ENCODE measurements around the gene POLR3B.

DNA sequence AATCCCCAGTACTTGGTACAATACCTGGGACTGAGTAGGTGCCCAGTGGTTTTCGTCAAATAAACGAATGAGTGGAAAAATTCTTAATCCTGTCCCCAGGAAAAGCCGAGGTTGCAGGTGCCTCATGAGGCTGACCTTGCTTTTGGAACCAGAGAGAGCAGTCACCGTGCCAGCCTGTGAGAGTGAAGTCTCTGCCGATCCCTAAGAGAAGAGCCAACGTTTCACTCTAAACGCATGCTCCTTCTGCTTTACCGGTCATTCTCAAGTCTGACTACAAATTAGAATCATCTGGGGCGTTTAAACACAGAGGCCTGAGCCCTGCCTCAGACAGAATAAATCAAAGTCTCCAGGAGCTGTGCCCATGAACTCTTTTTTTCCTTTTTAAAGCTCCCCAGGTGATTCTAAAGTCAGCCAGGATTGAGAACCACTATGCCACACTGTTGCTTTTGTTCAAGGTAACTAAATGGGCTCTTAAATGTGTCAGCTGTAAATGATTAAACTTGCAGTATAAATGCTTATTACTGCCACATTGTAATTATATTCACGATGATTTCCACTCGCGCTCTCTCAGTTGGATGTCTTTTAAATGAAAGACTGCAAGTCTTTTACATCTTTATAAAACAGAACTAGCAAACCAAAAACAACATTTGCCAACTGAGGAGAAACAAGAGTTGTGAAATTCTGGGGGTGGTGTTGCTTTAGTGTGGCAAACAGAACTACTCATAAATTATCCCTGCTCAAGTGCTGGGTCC lies 28.1 kb upstream of the POLR3B start:
- TF ChIP-seq, protein P1, sequence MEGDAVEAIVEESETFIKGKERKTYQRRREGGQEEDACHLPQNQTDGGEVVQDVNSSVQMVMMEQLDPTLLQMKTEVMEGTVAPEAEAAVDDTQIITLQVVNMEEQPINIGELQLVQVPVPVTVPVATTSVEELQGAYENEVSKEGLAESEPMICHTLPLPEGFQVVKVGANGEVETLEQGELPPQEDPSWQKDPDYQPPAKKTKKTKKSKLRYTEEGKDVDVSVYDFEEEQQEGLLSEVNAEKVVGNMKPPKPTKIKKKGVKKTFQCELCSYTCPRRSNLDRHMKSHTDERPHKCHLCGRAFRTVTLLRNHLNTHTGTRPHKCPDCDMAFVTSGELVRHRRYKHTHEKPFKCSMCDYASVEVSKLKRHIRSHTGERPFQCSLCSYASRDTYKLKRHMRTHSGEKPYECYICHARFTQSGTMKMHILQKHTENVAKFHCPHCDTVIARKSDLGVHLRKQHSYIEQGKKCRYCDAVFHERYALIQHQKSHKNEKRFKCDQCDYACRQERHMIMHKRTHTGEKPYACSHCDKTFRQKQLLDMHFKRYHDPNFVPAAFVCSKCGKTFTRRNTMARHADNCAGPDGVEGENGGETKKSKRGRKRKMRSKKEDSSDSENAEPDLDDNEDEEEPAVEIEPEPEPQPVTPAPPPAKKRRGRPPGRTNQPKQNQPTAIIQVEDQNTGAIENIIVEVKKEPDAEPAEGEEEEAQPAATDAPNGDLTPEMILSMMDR (conservative IDR thresholded peaks at IDR 0.05; ENCODE audit: low read depth in 2 of 2) = no peak
- TF ChIP-seq EZH2phosphoT487 (IDR thresholded peaks at IDR 0.05; ENCODE audit: unreplicated experiment) (no peak), STAT1 (IDR thresholded peaks at IDR 0.05; ENCODE audit: unreplicated experiment) (no peak), EZH2 (IDR thresholded peaks at IDR 0.05; ENCODE audit: low read depth, unreplicated experiment) (no peak), CREB1 (CRISPR knock-in tag; IDR thresholded peaks at IDR 0.05; ENCODE audit: low read depth) (no peak), NANOG (IDR thresholded peaks at IDR 0.05; ENCODE audit: borderline replicate concordance) (no peak), POLR2AphosphoS5 (IDR thresholded peaks at IDR 0.05; ENCODE audit: low read depth) (no peak), JUNB (IDR thresholded peaks at IDR 0.05; ENCODE audit: unreplicated experiment) (no peak), ZNF331 (CRISPR knock-in tag; IDR thresholded peaks at IDR 0.05; ENCODE audit: low read depth) (no peak), ZNF114 (CRISPR knock-in tag; IDR thresholded peaks at IDR 0.05) (no peak)
- TF ChIP-seq, protein P2, sequence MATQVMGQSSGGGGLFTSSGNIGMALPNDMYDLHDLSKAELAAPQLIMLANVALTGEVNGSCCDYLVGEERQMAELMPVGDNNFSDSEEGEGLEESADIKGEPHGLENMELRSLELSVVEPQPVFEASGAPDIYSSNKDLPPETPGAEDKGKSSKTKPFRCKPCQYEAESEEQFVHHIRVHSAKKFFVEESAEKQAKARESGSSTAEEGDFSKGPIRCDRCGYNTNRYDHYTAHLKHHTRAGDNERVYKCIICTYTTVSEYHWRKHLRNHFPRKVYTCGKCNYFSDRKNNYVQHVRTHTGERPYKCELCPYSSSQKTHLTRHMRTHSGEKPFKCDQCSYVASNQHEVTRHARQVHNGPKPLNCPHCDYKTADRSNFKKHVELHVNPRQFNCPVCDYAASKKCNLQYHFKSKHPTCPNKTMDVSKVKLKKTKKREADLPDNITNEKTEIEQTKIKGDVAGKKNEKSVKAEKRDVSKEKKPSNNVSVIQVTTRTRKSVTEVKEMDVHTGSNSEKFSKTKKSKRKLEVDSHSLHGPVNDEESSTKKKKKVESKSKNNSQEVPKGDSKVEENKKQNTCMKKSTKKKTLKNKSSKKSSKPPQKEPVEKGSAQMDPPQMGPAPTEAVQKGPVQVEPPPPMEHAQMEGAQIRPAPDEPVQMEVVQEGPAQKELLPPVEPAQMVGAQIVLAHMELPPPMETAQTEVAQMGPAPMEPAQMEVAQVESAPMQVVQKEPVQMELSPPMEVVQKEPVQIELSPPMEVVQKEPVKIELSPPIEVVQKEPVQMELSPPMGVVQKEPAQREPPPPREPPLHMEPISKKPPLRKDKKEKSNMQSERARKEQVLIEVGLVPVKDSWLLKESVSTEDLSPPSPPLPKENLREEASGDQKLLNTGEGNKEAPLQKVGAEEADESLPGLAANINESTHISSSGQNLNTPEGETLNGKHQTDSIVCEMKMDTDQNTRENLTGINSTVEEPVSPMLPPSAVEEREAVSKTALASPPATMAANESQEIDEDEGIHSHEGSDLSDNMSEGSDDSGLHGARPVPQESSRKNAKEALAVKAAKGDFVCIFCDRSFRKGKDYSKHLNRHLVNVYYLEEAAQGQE (IDR thresholded peaks at IDR 0.05; ENCODE audit: unreplicated experiment) = no peak
- TF ChIP-seq, protein P3, sequence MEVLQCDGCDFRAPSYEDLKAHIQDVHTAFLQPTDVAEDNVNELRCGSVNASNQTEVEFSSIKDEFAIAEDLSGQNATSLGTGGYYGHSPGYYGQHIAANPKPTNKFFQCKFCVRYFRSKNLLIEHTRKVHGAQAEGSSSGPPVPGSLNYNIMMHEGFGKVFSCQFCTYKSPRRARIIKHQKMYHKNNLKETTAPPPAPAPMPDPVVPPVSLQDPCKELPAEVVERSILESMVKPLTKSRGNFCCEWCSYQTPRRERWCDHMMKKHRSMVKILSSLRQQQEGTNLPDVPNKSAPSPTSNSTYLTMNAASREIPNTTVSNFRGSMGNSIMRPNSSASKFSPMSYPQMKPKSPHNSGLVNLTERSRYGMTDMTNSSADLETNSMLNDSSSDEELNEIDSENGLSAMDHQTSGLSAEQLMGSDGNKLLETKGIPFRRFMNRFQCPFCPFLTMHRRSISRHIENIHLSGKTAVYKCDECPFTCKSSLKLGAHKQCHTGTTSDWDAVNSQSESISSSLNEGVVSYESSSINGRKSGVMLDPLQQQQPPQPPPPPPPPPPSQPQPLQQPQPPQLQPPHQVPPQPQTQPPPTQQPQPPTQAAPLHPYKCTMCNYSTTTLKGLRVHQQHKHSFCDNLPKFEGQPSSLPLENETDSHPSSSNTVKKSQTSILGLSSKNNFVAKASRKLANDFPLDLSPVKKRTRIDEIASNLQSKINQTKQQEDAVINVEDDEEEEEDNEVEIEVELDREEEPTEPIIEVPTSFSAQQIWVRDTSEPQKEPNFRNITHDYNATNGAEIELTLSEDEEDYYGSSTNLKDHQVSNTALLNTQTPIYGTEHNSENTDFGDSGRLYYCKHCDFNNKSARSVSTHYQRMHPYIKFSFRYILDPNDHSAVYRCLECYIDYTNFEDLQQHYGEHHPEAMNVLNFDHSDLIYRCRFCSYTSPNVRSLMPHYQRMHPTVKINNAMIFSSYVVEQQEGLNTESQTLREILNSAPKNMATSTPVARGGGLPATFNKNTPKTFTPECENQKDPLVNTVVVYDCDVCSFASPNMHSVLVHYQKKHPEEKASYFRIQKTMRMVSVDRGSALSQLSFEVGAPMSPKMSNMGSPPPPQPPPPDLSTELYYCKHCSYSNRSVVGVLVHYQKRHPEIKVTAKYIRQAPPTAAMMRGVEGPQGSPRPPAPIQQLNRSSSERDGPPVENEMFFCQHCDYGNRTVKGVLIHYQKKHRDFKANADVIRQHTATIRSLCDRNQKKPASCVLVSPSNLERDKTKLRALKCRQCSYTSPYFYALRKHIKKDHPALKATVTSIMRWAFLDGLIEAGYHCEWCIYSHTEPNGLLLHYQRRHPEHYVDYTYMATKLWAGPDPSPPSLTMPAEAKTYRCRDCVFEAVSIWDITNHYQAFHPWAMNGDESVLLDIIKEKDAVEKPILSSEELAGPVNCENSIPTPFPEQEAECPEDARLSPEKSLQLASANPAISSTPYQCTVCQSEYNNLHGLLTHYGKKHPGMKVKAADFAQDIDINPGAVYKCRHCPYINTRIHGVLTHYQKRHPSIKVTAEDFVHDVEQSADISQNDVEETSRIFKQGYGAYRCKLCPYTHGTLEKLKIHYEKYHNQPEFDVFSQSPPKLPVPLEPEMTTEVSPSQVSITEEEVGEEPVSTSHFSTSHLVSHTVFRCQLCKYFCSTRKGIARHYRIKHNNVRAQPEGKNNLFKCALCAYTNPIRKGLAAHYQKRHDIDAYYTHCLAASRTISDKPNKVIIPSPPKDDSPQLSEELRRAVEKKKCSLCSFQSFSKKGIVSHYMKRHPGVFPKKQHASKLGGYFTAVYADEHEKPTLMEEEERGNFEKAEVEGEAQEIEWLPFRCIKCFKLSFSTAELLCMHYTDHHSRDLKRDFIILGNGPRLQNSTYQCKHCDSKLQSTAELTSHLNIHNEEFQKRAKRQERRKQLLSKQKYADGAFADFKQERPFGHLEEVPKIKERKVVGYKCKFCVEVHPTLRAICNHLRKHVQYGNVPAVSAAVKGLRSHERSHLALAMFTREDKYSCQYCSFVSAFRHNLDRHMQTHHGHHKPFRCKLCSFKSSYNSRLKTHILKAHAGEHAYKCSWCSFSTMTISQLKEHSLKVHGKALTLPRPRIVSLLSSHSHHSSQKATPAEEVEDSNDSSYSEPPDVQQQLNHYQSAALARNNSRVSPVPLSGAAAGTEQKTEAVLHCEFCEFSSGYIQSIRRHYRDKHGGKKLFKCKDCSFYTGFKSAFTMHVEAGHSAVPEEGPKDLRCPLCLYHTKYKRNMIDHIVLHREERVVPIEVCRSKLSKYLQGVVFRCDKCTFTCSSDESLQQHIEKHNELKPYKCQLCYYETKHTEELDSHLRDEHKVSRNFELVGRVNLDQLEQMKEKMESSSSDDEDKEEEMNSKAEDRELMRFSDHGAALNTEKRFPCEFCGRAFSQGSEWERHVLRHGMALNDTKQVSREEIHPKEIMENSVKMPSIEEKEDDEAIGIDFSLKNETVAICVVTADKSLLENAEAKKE (CRISPR knock-in tag; IDR thresholded peaks at IDR 0.05) = no peak
- TF ChIP-seq, protein P4, sequence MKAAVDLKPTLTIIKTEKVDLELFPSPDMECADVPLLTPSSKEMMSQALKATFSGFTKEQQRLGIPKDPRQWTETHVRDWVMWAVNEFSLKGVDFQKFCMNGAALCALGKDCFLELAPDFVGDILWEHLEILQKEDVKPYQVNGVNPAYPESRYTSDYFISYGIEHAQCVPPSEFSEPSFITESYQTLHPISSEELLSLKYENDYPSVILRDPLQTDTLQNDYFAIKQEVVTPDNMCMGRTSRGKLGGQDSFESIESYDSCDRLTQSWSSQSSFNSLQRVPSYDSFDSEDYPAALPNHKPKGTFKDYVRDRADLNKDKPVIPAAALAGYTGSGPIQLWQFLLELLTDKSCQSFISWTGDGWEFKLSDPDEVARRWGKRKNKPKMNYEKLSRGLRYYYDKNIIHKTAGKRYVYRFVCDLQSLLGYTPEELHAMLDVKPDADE (IDR thresholded peaks at IDR 0.05) = no peak

Data from GM23338 (cell line).